SK-N-DZ (cell line): ENCODE measurements around the gene PLXDC2. TPM values are rescaled to one million over a fixed set of nuclear protein-coding genes. Genes with fewer than 3 reads are reported as not detected.
"Not testable (repeated sequence)": the region's sequence is repeated elsewhere in the genome, so short reads cannot be mapped to it uniquely, and the experiment has no call there.

Experiments
- DNase-seq: peaks from one replicate; pipeline ENCODE4 v3.0.0-alpha.2; 2015; ENCODE audit warnings: low spot score
- polyA plus RNA-seq, 2 experiments: library from polyadenylated mRNA; depleted of rRNA; stranded (reverse); fragments of >200 nt; gene quantifications; 2 replicates each; pipeline ENCODE4 v1.2.3, GENCODE V29; 2014

The PLXDC2 gene
- polyA plus RNA-seq (2014; cell fraction: cytosol; rRNA removed), result 0.71 and 0.85 TPM in 2 replicates
- polyA plus RNA-seq (2014; cell fraction: nucleus; rRNA removed), result 0.14 and 0.49 TPM in 2 replicates

GRCh38 chr10:19816411-19817230 lies at the start of gene PLXDC2:
TSS of gene PLXDC2 (plus strand) at chr10:19816432.
- peak; percentile 22 for DNase-seq

GRCh38 chr10:19767876-19768275 lies 48.4 kb upstream of the PLXDC2 start:
- DNase-seq, result peak; percentile 78

GRCh38 chr10:19769826-19770225 lies 46.4 kb upstream of the PLXDC2 start:
- DNase-seq, result not testable (repeated sequence)

GRCh38 chr10:19772972-19773371 lies 43.3 kb upstream of the PLXDC2 start:
- no peak for DNase-seq

- no peak for DNase-seq
Measured at GRCh38 chr10:19775296-19775695, 40.9 kb upstream of the PLXDC2 start.

- no peak for DNase-seq
Measured at GRCh38 chr10:19777806-19778205, 38.4 kb upstream of the PLXDC2 start.

DNA sequence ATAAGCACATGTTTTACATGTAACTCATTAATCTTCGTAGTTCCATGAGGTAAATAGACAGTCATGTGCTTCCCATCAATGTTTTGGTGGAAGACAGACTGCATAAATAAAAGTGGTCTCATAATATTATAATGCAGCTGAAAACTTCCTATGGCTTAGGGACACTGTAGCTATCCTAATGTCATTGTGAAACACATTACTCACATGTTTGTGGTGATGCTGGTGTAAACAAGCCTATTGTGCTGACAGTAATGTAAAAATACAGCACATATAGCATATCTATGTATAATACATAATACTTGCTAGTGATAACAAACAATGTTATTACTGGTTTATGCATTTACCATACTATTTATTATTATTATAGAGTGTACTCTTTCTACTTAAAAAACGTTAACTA lies 37.2 kb upstream of the PLXDC2 start:
- DNase-seq, result no peak

GRCh38 chr10:19782430-19783089 lies 33.7 kb upstream of the PLXDC2 start:
- no peak for DNase-seq

- DNase-seq, result no peak
Measured at GRCh38 chr10:19783721-19784120, 32.5 kb upstream of the PLXDC2 start.

GRCh38 chr10:19785366-19785765 lies 30.9 kb upstream of the PLXDC2 start:
- no peak for DNase-seq

GRCh38 chr10:19788075-19788686 lies 28.1 kb upstream of the PLXDC2 start:
- DNase-seq, result peak; percentile 45

GRCh38 chr10:19788902-19789301 lies 27.3 kb upstream of the PLXDC2 start:
- no peak for DNase-seq

- no peak for DNase-seq
Measured at GRCh38 chr10:19789607-19790006, 26.6 kb upstream of the PLXDC2 start.

DNA sequence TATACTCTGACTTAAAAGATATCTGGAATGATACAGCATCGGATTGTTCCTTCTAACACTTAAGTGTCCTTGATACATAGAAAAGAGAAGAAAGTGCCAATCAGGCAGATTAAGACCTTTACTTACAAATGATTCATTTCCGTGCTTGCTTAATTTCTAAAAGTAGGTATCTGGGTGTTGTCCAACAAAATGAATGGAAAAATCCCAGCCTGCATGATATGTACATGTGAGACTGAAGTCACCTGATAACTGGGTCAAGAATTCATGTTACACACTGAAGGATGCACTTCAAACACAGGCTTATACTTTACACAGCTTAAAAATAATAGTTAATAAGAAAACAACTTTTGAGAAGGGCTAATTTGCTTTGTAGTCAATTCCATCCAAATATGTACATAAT lies 25.2 kb upstream of the PLXDC2 start:
- DNase-seq, result no peak

GRCh38 chr10:19795684-19796083 lies 20.5 kb upstream of the PLXDC2 start:
- DNase-seq, result no peak

GRCh38 chr10:19800161-19800560 lies 16.1 kb upstream of the PLXDC2 start:
- DNase-seq, result no peak

GRCh38 chr10:19801369-19801768 lies 14.9 kb upstream of the PLXDC2 start:
- DNase-seq, result no peak

- no peak for DNase-seq
Measured at GRCh38 chr10:19803676-19804075, 12.6 kb upstream of the PLXDC2 start.

GRCh38 chr10:19809481-19809880 lies 6.8 kb upstream of the PLXDC2 start:
- DNase-seq, result no peak

DNA sequence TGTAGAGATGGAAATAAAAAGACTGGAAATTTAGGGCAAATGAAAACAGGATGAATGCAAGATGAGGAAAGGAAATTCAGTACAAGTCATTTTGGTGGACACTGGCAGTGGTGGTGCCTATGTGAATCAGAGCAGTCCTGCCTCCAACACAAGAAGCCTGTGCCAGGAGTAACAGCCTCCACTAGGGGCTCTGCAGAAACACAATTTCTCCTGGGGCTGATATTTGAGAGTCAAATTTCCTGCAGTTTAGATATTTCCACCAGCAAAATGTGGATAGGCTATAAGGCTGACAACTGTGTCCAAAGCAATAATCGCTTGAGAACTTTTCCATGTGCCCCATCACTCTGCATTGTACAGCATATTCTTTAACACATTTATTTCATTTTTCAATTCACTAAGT lies 4.7 kb upstream of the PLXDC2 start:
- no peak for DNase-seq

DNA sequence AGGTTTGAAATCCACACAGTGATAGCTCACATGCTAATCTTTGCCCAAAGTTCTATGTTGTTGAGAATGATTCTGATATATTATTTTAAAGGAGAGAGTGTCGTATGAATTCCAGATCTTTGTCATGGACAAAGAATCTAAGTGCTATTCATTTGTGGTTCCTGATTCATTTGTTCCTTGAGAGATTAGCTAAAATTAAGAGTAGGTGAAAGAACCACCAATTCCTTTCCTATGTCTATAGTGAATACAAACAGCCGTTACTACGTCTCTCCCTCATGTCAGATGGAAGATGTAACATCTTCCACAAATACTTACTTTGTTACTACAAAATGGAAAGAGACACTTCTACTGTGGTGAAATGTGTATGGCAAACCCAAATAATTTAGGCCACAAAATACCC lies 3.3 kb upstream of the PLXDC2 start:
- DNase-seq, result no peak

GRCh38 chr10:19815036-19815730 lies 1.0 kb upstream of the PLXDC2 start:
- peak; percentile 9 for DNase-seq
